GM03348 (cell line): Measurements from ENCODE around the gene ALKBH7.
A peak's percentile ranks its signal among the peaks of the same experiment; 100 is the strongest.

Source experiments
- DNase-seq: peaks from one replicate; pipeline ENCODE4 v3.0.0; 2012; ENCODE audit warnings: low spot score

Gene ALKBH7

DNA sequence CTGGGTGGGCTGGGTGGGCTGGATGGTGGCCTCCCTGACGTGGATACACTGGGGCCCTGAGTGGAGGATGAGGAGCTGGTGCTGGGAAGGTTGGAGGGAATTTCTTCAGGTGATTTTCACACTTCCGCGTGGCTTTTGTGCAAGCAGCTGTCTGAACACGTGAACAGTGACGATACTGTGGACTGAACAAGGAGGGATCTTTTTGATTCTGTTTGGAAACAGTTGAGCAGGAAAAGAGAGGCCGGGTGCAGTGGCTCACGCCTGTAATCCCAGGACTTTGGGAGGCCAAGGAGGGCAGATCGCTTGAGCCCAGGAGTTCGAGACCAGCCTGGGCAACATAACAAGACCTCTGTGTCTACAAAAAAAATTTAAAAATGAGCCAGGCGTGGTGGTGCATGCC, 29.5 kb downstream of the ALKBH7 start:
- DNase-seq = no peak

DNA sequence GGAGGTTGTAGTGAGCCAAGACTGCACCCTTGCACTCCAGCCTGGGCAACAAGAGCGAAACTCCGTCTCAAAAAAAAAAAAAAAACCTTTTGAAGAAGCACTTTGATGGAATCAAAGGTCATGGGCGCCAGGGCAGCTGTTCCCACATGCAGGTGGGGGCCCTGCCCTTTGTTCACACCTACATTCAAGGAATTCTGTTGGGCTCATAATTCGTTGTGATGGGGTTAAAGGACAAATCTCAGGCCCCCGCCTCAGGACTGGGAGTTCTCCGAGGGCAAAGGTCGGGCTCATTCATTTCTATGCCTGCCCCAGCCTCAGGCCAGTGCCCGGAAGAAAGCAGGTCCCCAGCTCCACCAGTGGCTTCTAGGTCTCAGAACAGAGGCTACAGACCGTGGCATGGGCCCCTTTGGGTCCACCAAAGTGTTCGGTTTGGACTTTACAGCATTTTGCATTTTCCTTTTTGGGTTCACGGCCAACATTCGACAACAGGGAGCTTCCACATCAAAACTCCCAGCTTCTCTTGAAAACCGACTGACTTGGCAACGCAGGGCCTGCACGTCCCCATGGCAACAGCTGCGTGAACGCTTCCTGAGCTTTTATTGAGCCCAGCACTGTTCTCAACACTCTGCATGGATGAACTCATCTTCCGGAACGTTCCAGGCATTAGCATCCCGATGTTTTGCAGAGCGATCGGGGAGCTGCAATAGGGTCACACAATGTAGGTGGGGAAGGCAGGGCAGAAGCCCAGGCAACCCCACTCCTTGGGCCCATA, 30.4 kb downstream of the ALKBH7 start:
- DNase-seq = peak; percentile 27

DNA sequence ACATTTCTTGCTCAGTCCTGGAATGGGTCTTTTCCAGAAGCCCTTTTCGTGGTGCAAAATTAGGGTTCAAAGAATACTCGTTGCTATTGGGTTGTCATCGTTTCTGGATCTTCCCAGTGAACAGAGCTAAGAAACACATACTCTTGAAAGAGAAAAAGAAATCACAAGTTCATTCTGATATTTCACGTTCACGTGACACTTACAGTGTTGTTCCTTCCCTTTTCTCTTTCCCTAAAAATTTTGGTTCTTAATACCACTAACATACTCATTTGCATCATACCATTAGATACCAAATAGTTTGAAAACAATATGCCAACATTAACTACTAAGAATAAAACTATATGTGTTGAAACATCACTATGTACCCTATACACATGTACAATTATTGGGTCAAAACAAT, 33.8 kb downstream of the ALKBH7 start:
- no peak for DNase-seq

GRCh38 chr19:6409346-6409745, 36.8 kb downstream of the ALKBH7 start:
- no peak for DNase-seq

GRCh38 chr19:6412061-6412446, 39.5 kb downstream of the ALKBH7 start:
- DNase-seq = no peak

DNA sequence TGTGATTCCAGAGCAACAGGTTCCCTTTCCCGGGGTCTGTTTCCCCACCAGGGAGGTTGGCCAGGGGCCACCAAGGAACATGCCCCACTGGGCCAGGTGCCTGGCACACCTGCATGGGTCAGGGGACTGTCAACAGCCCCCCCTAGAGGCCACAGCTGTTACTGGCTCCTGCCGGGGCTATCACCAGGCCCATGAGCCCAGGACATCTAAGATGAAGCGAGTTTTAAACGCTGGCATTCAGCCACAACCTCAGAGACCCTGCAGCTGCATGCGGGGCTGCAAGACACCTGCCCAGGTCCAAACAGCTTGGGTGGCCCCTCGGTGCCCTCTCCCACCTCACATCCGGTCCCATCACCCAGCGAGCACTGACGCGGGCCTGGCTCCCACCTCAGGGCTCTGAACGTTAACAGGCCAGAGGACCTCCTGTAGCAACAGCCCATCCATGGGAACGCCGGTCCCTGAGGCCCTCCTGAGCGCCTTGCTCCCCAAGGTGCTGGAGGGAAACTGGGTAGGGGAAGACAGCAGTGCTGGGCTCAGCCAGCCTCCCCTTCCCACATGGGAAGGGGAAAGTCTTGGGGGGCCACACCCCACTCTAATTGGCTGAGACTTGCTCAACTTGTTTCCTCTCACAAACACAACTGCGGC, 40.0 kb downstream of the ALKBH7 start:
- peak; percentile 31 for DNase-seq

- no peak for DNase-seq
These were observed 40.7 kb downstream of the ALKBH7 start for GRCh38 chr19:6413291-6413690.

DNA sequence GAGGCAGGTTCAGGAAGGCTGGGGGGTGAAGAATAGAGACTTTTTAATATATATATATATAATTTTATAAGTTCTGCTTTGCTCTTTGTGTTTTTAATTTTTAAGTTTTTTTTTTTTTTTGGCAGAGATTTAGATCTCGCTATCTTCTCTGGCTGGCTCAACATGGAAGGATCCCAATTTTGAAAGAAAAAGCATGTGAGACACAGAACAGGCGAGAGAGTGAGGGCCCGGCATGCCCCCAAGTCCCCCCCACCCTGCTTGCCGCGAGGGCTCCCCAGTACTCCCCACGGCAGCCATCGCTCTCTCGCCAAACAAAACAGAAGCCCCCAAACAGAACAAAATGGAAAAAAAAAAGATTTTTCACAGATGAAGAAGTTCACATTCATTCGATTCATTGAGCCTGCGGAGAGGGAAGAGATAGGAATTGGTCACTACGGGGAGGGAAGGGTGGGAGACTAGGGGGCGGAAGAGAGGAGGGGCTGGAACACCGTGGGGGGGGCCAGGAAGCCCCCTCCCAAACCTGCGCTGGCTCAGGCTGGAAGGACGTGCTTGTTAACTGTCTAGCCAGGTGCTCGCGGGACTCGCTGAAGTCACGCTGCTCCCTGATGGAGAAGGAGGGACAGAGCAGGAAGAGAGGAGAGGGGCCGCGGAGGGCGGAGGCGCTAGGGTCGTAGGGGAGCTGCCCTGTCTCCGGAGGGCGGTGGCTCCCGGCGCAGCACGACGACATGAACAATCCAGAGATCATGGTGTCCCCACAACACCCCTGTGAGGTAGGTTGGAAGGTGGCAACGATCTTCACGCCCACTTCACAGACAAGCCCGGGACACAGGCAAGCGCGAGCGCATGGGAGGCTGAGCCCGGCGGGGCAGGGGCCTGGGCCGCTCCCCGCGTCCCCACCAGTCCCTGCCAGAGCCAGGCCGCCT, 41.4 kb downstream of the ALKBH7 start:
- DNase-seq = no peak

DNA sequence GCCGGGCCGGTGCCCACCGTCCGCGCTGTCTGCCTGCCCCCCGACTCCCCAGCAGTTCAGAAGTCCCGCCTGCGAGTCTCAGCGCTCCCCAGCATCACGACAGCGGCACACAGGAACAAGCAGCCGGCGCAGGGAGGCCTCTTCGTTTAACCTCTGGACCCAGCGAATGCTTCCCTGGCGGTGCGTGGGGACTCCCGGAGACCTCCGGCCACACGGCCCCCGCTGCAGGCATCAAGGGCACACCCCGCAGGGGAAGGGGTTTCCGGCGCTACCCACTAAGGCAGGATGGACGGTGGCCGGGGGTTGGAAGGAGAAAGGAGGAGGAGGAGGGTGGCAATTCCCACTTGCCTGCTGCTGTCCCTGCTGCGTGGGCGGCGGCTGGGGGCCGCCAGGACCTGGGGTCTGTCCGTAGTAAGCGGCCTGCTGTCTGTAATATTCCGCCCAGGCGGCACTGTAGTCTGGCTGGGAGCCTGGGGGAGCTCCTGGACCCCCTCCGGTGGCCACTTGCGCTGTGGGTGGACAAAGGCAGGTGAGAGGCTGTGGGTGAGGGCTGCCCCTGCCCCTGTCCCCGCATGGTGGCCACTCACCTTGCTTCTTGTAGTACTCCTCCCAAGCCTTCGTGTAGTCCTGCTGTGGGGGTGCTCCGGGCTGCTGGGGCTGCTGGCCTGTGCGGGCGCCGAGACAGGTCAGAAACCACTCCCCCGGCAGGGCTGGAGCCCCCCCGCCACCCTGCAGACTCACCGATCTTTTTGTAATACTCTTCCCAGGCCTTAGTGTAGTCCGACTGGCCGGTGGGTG, 42.4 kb downstream of the ALKBH7 start:
- no peak for DNase-seq

GRCh38 chr19:6415591-6416190, 43.1 kb downstream of the ALKBH7 start:
- no peak for DNase-seq

DNA sequence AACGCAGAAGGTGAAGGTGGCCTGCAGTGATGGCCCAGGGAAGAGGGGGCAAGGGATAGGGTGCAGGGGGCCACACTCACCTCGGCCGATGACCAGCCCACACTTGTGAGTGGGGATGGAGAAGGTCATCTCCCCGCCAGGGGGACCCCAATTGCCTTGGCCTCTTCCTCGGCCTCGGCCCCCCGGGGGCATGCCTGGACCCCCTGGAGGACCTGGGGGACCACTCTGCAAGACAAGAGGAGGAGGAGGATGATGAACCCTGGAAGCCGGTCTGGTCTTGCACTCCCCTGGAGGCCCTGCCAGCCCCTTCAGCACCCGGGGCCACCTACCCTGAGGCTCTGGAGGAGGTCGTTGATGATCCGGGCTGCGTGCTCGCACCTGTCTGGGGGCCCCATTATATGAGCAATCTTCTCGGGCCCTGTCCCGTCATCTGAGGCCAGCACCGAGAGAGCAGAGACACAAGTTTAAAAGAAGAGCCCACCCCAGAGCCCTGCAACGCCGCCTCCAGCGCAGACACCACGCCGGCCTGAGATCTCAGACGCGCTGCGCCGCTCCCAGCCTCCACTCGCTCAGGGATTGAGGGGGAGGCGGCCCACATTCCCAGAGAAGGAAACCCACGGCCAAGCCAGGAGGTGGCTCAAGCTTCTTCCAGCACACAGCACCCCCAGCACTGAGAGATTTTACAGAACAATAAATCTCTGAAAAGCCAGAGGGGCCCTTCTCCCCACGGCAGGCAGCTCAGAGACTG, 44.2 kb downstream of the ALKBH7 start:
- no peak for DNase-seq

DNA sequence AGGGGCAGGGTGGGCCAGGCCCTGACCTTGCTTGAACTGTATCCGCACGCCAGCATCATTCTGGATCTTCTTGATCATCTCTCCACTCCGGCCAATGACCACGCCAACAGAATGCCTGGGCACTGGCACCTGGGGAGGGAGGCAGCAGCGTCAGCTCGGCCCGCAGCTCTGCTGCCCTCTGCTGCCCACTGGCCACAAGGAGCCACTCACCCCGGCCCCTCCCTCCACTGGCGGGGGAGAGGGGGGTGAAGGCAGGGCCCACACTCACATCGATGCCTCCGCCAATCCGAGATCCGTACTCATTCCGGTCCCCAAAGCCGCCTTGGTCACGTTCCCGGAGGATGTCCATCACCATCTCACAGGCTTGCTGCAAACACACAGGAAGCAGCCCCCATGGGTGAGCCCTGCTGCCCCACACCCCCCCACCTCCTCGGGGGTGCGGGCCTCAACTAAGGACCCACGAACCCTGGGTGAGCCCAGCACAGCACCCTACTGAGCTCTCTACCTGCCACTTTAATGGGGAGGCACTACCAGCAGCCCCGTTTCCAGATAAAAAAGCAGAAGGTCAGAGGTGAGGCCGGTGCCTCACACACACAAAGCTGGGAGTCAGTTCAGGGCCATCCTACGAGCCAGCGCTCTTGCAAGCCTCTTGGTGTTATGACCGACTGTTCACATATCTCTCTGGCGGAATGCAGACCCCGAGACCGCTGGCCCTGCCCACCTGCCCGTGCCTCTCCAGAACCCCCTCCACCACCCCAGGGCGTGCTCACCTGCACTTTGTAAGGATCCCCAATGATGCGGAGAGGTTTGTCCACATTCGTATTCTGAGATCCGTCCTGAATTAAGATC, 45.3 kb downstream of the ALKBH7 start:
- peak; percentile 33 for DNase-seq

DNA sequence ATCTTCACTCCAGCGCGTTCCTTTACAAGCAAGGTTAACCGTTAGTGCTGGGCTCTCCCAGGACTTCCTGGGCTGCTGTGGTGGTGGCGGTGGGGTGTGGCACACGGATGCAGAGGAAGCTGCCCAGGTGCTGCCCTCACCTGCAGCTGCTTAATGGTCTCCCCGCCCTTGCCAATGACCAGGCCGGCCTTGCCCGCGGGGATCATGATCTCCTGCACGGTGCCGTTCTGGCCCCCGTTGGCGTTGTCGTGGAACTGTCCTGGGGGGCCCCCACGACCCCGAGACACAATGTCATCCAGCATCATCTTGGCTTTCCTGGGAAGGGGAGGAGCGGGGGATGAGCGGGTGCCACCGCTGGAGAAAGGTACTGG, 46.0 kb downstream of the ALKBH7 start:
- DNase-seq = no peak

- no peak for DNase-seq
These were observed 48.8 kb downstream of the ALKBH7 start for GRCh38 chr19:6421075-6422014.

DNA sequence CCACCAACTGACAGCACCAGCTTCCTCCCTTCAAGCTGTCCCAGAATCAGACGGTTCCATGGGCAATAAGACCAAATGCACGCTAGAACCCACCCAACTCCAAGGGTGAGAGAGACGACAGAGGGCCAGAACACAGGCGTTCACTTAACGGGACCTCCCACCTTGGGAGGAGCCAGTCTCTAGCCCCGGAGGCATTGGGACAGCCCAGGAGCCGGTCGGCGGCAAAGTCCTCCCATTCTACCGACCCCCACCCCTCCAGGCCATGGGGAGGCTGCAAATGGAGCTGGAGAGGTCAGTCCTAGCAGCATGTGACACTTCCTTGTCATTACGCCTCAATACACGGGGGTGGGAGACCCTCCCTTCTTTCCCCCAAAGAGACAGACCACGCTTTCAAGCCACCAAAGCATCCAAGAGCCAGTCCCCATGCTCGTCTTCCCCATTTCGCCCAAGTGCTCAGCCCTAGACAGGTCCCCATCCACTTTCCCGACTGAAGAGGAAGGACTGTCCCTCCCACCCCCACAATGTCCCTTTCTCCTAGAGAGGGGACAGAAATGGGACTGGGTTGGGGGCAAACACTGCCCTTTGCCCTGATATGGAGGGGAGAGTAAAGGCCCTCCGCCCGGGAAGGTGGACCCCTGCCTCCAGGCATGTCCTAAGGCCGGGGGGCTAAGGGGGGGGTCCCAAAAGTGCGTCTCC, 51.1 kb downstream of the ALKBH7 start:
- DNase-seq = peak; percentile 82

GRCh38 chr19:6424195-6424938, 51.8 kb downstream of the ALKBH7 start, which contains the start of gene KHSRP:
Gene KHSRP (minus strand): TSS chr19:6424811. CDS start chr19:6424701, 110 bp downstream.
- DNase-seq = peak; percentile 99
